Measurements from ENCODE around the gene CDC42EP3.

The CDC42EP3 gene

DNA sequence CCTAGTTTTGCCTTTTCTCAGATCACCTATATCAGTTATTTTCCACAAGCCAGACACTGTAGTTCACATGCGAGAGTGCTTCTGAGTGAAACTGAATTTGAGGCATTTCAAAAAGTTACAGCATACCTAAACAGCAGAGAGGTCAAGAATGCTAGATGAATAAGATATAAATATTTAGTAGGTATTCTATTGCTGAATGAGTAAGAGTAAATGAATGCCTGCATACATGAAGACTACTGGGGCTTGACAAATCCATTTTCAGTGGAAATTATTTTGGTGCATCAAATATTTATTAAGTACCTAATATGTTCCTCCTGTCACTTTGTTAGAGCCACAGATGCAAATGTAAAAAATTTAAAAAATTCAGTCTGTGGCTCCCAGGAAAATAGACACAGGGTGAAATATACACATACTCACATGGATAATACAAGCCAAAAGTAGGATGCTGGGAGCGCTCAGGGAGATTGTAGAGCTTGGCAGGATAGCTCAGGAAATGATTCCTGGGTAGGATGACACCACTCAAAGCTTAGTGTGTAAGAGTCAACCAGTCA is 27.6 kb upstream of the CDC42EP3 start:
- DNase-seq (ENCODE audit: low read depth), result no peak
- H3K4me3 ChIP-seq (ENCODE audit: control insufficient read depth, low read depth, low read length), result no peak overlapping the region
- TF ChIP-seq, protein P1, sequence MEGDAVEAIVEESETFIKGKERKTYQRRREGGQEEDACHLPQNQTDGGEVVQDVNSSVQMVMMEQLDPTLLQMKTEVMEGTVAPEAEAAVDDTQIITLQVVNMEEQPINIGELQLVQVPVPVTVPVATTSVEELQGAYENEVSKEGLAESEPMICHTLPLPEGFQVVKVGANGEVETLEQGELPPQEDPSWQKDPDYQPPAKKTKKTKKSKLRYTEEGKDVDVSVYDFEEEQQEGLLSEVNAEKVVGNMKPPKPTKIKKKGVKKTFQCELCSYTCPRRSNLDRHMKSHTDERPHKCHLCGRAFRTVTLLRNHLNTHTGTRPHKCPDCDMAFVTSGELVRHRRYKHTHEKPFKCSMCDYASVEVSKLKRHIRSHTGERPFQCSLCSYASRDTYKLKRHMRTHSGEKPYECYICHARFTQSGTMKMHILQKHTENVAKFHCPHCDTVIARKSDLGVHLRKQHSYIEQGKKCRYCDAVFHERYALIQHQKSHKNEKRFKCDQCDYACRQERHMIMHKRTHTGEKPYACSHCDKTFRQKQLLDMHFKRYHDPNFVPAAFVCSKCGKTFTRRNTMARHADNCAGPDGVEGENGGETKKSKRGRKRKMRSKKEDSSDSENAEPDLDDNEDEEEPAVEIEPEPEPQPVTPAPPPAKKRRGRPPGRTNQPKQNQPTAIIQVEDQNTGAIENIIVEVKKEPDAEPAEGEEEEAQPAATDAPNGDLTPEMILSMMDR (IDR thresholded peaks at IDR 0.05; ENCODE audit: control insufficient read depth, insufficient read depth, low read depth, low read length, missing control alignments), result no peak

DNA sequence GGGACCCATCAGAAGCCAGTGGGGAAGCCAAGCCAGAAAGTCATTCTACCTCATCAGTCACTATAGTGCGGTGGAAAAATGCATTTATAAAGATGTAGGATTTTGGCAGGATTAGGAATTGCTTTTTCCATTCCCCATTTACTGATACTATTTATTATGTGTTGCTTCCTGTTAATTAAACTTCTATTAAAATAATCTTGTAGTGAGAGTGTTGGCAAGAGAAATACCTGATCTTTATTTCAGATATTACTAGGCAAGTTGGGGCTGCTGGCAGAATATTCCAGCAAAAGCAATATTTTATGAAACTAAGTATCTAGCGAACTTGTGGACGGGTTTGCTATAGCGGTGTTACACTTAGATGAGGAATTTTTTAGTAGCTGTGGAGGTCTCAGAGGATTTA is 23.9 kb upstream of the CDC42EP3 start:
- DNase-seq (ENCODE audit: low read depth), result no peak
- TF ChIP-seq, protein P1 (IDR thresholded peaks at IDR 0.05; ENCODE audit: control insufficient read depth, insufficient read depth, low read depth, low read length, missing control alignments), result no peak
- no peak overlapping the region for H3K4me3 ChIP-seq (ENCODE audit: control insufficient read depth, low read depth, low read length)

DNA sequence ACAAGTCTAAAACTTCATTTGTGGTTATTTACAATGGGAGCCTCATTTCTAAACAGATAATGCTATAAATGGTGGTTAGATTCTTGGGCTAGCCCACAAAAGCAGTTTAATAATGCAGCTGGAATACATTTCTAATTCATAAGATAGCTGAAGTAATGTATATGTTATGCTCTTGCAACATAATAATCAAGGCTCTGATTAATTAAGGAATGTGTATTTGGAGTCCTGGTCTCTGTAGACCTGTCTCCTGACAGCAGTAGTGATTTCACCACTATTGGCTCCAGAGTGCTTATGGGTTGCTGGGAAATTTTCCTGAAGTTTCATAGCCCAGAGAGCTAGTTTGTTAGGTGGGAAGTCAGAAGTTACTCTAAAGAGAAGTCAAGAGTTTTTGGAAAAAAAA is 21.3 kb upstream of the CDC42EP3 start:
- DNase-seq (ENCODE audit: low read depth), result no peak
- H3K4me3 ChIP-seq (ENCODE audit: control insufficient read depth, low read depth, low read length), result no peak overlapping the region
- TF ChIP-seq, protein P1 (IDR thresholded peaks at IDR 0.05; ENCODE audit: control insufficient read depth, insufficient read depth, low read depth, low read length, missing control alignments), result no peak

DNA sequence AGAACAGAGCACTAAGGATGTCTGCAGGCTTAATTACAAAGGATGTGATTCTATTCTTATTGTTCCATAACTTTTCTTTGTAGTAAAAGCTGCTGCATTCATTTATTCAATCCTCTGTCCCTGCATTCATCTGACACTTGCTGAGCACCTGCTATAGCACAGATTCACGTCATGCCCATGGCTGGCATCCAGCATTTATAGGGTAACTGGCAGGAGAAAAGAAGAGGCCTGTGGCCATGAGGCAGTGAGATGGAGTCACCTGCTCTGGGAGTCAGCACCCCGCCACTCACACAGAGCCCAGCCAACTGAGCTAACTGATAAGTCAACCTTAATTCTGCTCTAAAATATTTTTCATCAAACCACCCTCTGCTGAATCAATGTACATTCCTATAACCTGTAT is 18.3 kb upstream of the CDC42EP3 start:
- TF ChIP-seq, protein P1 (IDR thresholded peaks at IDR 0.05; ENCODE audit: control insufficient read depth, insufficient read depth, low read depth, low read length, missing control alignments), result no peak
- DNase-seq (ENCODE audit: low read depth), result no peak
- H3K4me3 ChIP-seq (ENCODE audit: control insufficient read depth, low read depth, low read length), result no peak overlapping the region

DNA sequence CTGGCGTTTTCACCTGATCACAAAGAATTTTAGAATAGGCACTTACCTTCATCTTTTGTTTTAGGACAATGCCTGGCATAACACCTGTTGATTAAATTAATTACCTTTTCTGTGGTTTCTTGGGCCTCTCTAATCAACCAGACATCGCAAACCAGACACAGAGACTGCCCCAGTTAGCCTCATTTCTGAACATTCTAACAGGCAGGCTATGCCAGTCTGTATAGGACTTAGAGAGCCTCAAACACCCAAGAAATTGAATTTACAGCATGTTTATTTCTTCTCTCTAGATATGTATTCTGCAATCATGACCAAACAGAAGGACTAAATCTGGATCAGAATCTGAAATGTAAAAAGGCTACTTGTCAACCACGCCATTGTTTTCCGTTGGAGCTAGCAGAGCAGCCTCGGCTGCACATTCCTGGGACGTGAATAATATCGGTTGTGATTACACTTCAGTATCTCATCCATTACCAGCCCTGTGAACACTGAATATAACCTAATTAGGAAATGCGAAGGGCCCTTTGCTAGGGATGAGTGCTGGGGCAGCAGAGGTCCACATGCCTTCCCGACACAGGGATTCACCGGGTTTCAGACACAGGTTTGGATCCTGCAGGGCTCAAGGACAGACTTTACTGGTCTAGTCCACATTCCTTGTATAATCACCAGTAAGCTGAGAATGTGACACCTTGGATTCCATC is 17.5 kb upstream of the CDC42EP3 start:
- no peak overlapping the region for H3K4me3 ChIP-seq (ENCODE audit: control insufficient read depth, low read depth, low read length)
- no peak for DNase-seq (ENCODE audit: low read depth)
- TF ChIP-seq, protein P1 (IDR thresholded peaks at IDR 0.05; ENCODE audit: control insufficient read depth, insufficient read depth, low read depth, low read length, missing control alignments), result no peak

DNA sequence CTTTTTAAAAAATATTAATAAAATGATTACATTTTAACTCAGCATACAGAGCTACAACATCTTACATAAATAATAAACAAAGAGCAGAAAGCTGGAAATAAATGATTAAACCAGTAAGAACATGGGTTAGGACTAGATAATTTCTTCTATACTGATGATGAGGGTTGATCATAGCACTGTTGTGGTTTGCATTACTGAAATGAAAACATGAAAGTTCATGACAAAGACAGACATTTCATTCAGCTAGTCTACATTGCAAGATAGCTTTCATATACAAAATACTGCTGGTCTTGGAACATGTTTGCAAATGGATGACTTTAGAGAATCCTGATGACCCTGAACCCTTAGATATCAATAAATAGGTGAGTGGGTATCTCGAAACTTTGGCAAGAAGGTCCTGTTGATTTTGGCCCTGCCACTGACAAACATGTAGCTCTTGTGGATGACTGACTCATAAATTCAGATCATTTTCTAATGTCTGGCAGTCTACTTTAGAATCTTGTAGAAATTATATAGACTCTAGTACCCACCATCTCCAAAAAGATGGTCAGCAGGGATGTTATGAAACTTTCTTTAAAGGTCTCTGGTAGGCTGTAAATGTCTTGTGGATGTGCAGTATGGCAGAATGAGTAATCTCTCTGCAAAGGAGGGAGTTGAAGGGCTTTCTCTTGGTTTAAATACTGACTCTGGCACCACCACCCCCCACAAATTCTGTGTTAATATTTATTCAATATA is 15.5 kb upstream of the CDC42EP3 start:
- TF ChIP-seq, protein P1 (IDR thresholded peaks at IDR 0.05; ENCODE audit: control insufficient read depth, insufficient read depth, low read depth, low read length, missing control alignments), result no peak
- no peak for DNase-seq (ENCODE audit: low read depth)
- H3K4me3 ChIP-seq (ENCODE audit: control insufficient read depth, low read depth, low read length), result no peak overlapping the region
